GM21825 (cell line): ENCODE measurements around the gene VN1R4.
"Not testable (repeated sequence)": the region's sequence is repeated elsewhere in the genome, so short reads cannot be mapped to it uniquely, and the experiment has no call there.

Experiments used
- ATAC-seq: cut with Tn5 transposase; IDR thresholded peaks from one replicate; pipeline ENCODE4 v1.9.1; 2021; ENCODE audit warnings: mild to moderate bottlenecking, moderate library complexity; ENCODE audit not compliant: unreplicated experiment

The VN1R4 gene

GRCh38 chr19:53267623-53268022, at the start of gene VN1R4:
Gene VN1R4, minus strand, starts transcription at chr19:53267723. Its CDS starts 58 bp downstream, at chr19:53267665.
- not testable (repeated sequence) for ATAC-seq

GRCh38 chr19:53311897-53312296, 44.4 kb upstream of the VN1R4 start:
- no peak for ATAC-seq

- no peak for ATAC-seq
Observed at GRCh38 chr19:53311044-53311443, 43.5 kb upstream of the VN1R4 start.

- no peak for ATAC-seq
Observed at GRCh38 chr19:53308339-53308811, 40.9 kb upstream of the VN1R4 start.

GRCh38 chr19:53301341-53301740, 33.8 kb upstream of the VN1R4 start:
- ATAC-seq = not testable (repeated sequence)

- no peak for ATAC-seq
Observed at GRCh38 chr19:53294786-53295441, 27.4 kb upstream of the VN1R4 start.

- ATAC-seq = no peak
Observed at GRCh38 chr19:53290758-53291549, 23.4 kb upstream of the VN1R4 start.

- no peak for ATAC-seq
Observed at GRCh38 chr19:53285087-53285486, 17.6 kb upstream of the VN1R4 start.

- ATAC-seq = not testable (repeated sequence)
Observed at GRCh38 chr19:53281947-53282346, 14.4 kb upstream of the VN1R4 start.

GRCh38 chr19:53275480-53275879, 8.0 kb upstream of the VN1R4 start:
- no peak for ATAC-seq

- no peak for ATAC-seq
Observed at GRCh38 chr19:53272044-53272443, 4.5 kb upstream of the VN1R4 start.

- ATAC-seq = not testable (repeated sequence)
Observed at GRCh38 chr19:53269861-53270260, 2.3 kb upstream of the VN1R4 start.

- not testable (repeated sequence) for ATAC-seq
Observed at GRCh38 chr19:53257715-53258342, 9.7 kb downstream of the VN1R4 start, which contains the start of gene VN1R2. Gene VN1R2, plus strand, starts transcription at chr19:53258292. Its CDS starts 84 bp downstream, at chr19:53258376.

GRCh38 chr19:53254411-53255341, 12.8 kb downstream of the VN1R4 start, which contains the start of gene ZNF677:
Gene ZNF677, minus strand, starts transcription at chr19:53254873. Its CDS starts 3,323 bp downstream, at chr19:53251550.
- no peak for ATAC-seq

GRCh38 chr19:53246498-53246897, 21.0 kb downstream of the VN1R4 start:
- no peak for ATAC-seq

GRCh38 chr19:53237114-53237777, 30.3 kb downstream of the VN1R4 start:
- ATAC-seq = no peak

- ATAC-seq = no peak
Observed at GRCh38 chr19:53224606-53225005, 42.9 kb downstream of the VN1R4 start.

- ATAC-seq = not testable (repeated sequence)
Observed at GRCh38 chr19:53222716-53223115, 44.8 kb downstream of the VN1R4 start.
